IPS DF 19.7 (cell line): Measurements from ENCODE around the gene MAMDC2.
"Not testable (repeated sequence)": the region's sequence is repeated elsewhere in the genome, so short reads cannot be mapped to it uniquely, and the experiment has no call there.

Experiments
- DNase-seq: peaks from one replicate; pipeline ENCODE4 v3.0.0-alpha.2; 2013; ENCODE audit warnings: low read depth, low spot score

Gene MAMDC2

GRCh38 chr9:70197216-70198044 lies 153.8 kb downstream of the MAMDC2 start:
- no peak for DNase-seq

- DNase-seq = not testable (repeated sequence)
Measured at GRCh38 chr9:70204743-70205142, 161.1 kb downstream of the MAMDC2 start.

GRCh38 chr9:70205366-70206020 lies 161.8 kb downstream of the MAMDC2 start:
- no peak for DNase-seq

- DNase-seq = no peak
Measured at GRCh38 chr9:70217029-70217428, 173.4 kb downstream of the MAMDC2 start.

GRCh38 chr9:70218767-70219166 lies 175.1 kb downstream of the MAMDC2 start:
- DNase-seq = no peak

- no peak for DNase-seq
Measured at GRCh38 chr9:70220216-70220615, 176.6 kb downstream of the MAMDC2 start.

GRCh38 chr9:70222354-70222753 lies 178.7 kb downstream of the MAMDC2 start:
- DNase-seq = no peak

GRCh38 chr9:70228118-70228517 lies 184.5 kb downstream of the MAMDC2 start:
- DNase-seq = no peak

GRCh38 chr9:70228611-70229010 lies 185.0 kb downstream of the MAMDC2 start:
- DNase-seq = no peak

- DNase-seq = no peak
Measured at GRCh38 chr9:70229026-70229425, 185.4 kb downstream of the MAMDC2 start.

- DNase-seq = no peak
Measured at GRCh38 chr9:70229579-70229978, 185.9 kb downstream of the MAMDC2 start.

- DNase-seq = no peak
Measured at GRCh38 chr9:70232476-70232875, 188.8 kb downstream of the MAMDC2 start.

- DNase-seq = not testable (repeated sequence)
Measured at GRCh38 chr9:70234208-70234607, 190.6 kb downstream of the MAMDC2 start.

- DNase-seq = not testable (repeated sequence)
Measured at GRCh38 chr9:70245952-70246351, 202.3 kb downstream of the MAMDC2 start.

- DNase-seq = no peak
Measured at GRCh38 chr9:70250221-70250620, 206.6 kb downstream of the MAMDC2 start.

- DNase-seq = no peak
Measured at GRCh38 chr9:70255486-70255885, 211.8 kb downstream of the MAMDC2 start.

GRCh38 chr9:70256123-70256551 lies 212.5 kb downstream of the MAMDC2 start:
- DNase-seq = no peak

GRCh38 chr9:70257502-70257901 lies 213.9 kb downstream of the MAMDC2 start:
- no peak for DNase-seq

GRCh38 chr9:70257991-70258691 lies 214.5 kb downstream of the MAMDC2 start:
- DNase-seq = no peak

- peak; percentile 48 for DNase-seq
Measured at GRCh38 chr9:70258692-70259511, 215.3 kb downstream of the MAMDC2 start, which contains the start of gene SMC5. TSS of gene SMC5 (plus strand) at chr9:70258978. CDS start at chr9:70259079, 101 bp downstream.

- no peak for DNase-seq
Measured at GRCh38 chr9:70259512-70259802, 215.8 kb downstream of the MAMDC2 start.

GRCh38 chr9:70260007-70260443 lies 216.4 kb downstream of the MAMDC2 start:
- DNase-seq = no peak
